A549 treated with dexamethasone at 1 μM for 4 hours (cell line): ENCODE measurements around the gene USP44. TPM values are rescaled to one million over a fixed set of nuclear protein-coding genes. Genes with fewer than 3 reads are reported as not detected.

ENCODE experiments used
- total RNA-seq: library from RNA; stranded (reverse); fragments of 200-300 nt; extraction: Qiagen RNA extraction; gene quantifications from 5 replicates; pipeline ENCODE4 v1.2.3, GENCODE V29; 2022

The USP44 gene
- total RNA-seq, result 0.07 to 0.14 TPM (median 0.08 TPM) in 5 replicates

DNA sequence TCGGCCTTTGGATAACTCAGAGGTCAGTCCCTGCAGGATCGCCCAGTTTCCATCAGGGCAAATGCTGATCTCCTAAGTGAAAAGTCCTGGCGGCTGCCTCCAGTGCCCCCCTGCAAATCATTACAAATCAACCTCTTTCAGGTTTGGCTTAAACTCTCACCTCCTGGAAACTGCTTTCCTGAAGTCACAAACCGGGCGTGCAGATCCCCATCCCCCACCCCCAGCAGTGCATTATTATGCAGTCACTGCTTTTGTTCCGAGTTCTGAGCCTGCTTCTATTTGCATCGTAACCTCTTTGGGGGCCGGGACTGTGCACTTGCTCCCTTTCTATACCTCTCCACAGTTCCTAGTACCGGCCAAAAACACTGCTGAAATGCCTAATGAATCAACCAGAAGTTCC lies at the start of gene USP44:
TSS of gene USP44 (minus strand) at position 172 of the 400 bp plus-strand sequence. CDS start 17,220 bp downstream, outside the sequence.

DNA sequence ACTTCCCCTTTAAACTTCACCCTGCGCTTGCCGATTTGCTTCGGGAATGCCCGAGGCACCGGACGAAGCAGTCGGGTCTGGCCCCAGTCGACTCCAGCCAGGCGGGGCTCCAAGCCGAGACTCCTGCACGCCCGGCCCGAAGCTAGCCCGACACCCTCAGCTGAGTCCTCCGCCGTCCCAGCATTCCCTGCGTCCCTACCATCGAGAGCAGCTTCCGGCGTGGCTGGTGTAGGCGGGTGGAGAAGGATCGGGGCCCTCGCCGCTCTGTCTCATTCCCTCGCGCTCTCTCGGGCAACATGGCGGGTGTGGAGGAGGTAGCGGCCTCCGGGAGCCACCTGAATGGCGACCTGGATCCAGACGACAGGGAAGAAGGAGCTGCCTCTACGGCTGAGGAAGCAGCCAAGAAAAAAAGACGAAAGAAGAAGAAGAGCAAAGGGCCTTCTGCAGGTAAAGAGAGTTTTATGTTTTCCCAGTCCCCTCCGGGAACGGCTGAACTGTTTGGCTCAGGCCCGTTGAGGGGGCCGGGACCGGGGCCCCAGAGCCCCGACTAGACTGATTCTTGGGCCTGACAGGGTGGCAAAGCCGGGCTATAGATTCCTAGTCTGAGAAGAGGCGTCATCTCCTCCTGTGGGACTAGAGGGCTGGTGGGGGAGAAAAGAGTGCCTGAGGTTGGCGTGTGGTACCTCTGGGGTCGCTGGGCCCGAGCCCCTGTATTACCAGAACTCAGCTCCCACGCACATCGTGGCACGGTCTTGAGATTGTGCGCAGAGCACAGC lies 77.2 kb downstream of the USP44 start, which contains the start of gene METAP2:
TSS of gene METAP2 (plus strand) at position 269 of the 776 bp plus-strand sequence. CDS start at position 297, 28 bp downstream.

Other genes starting within 250 kb of the USP44 start
- gene METAP2, start 77.3 kb downstream of the USP44 start, total RNA-seq, result 128 to 169 TPM (median 134 TPM) in 5 replicates
- gene NTN4, start 239.3 kb upstream of the USP44 start, total RNA-seq, result 33.7 to 48.0 TPM (median 43.4 TPM) in 5 replicates